SK-N-MC (cell line): ENCODE measurements around the gene DYNLT2.
A peak's percentile ranks its signal among the peaks of the same experiment; 100 is the strongest.

Experiments
- DNase-seq: peaks from one replicate; pipeline ENCODE4 v3.0.0-alpha.2; 2011; ENCODE audit warnings: low read depth, low spot score
- H3K27ac ChIP-seq: fragments of 200-600 bp; sonication (generic); 2 replicates; pipeline ENCODE4 v1.5.1; 2016; ENCODE audit warnings: mixed run types
- H3K36me3 ChIP-seq: fragments of 200-600 bp; sonication (generic); 2 replicates; pipeline ENCODE4 v1.6.1; 2017; ENCODE audit warnings: antibody characterized with exemption, low read length, mixed read lengths; ENCODE audit not compliant: insufficient read depth
- H3K4me3 ChIP-seq: fragments of 200-600 bp; sonication (generic); 2 replicates; pipeline ENCODE4 v1.5.1; 2016
- H3K9ac ChIP-seq: fragments of 200-600 bp; sonication (generic); 2 replicates; pipeline ENCODE4 v1.8.0; 2017; ENCODE audit warnings: mixed run types, mixed read lengths; ENCODE audit not compliant: insufficient read length
- H3K9me3 ChIP-seq: fragments of 200-600 bp; sonication (generic); 2 replicates; pipeline ENCODE4 v1.6.1; 2017; ENCODE audit warnings: low read depth, mild to moderate bottlenecking, antibody characterized with exemption, low read length, moderate library complexity, mixed read lengths
- EZH2 ChIP-seq: fragments of 200-600 bp; sonication (generic); IDR thresholded peaks from one replicate; pipeline ENCODE4 v1.6.1; 2017; ENCODE audit warnings: antibody characterized with exemption
- FOXP2 ChIP-seq: optimal IDR thresholded peaks from 2 replicates; pipeline ENCODE3; 2011; ENCODE audit warnings: mild to moderate bottlenecking, moderate library complexity; ENCODE audit not compliant: insufficient read depth; ENCODE audit errors: extremely low read length, control extremely low read depth
- POLR2AphosphoS5 ChIP-seq: IDR thresholded peaks from 2 replicates; pipeline ENCODE4 v1.6.1; 2012; ENCODE audit warnings: mild to moderate bottlenecking, low read depth, low read length, borderline replicate concordance

DYNLT2 gene

GRCh38 chr6:169725125-169726048, 26.0 kb downstream of the DYNLT2 start:
- no peaks in the 10 kb centered on the region for H3K36me3 ChIP-seq
- H3K4me3 ChIP-seq: peak overlapping the region; percentile 92
- peak overlapping the region; percentile 88 for H3K9ac ChIP-seq
- no peak for DNase-seq
- TF ChIP-seq EZH2 (no peak), POLR2AphosphoS5 (no peak), FOXP2 (no peak)
- no peaks in the 10 kb centered on the region for H3K9me3 ChIP-seq
- H3K27ac ChIP-seq: peak overlapping the region; percentile 62

DNA sequence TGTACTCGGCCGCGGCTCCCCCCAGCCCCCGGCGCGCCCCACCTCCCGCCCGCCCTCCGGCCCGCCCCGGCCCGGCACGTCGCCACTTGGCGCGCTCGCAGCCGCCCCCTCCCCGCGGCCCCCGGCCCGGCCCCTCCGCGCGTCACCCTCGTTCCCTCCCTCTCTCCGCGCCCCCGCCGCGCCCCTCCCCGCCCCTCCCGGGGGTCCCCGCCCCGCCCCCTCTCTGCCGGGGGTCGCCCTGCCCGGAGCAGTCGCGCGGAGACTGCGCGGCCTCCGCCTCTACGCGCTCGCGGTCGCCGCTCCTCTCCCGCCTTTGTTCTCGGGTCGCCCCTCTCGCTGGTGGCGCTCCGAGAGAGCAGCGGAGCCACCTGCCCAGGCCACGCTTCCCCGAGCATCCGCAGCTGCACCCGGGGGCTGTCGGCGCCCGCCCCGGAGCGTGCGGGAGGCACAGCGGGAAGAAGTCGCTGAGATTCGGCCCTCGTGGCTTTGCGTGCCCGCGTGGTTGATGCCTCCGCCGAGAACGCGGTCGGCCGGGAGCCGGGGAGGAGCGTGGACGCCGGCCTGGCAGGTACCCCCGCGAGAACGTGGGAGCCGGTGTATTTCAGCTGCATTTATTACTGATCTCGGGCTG, 26.8 kb downstream of the DYNLT2 start, which contains the start of gene PHF10:
Gene PHF10, minus strand, starts transcription at position 7 of the 631 bp plus-strand sequence. CDS start 569 bp downstream, outside the sequence.
- H3K9me3 ChIP-seq: no peaks in the 10 kb centered on the region
- H3K36me3 ChIP-seq: no peaks in the 10 kb centered on the region
- peak within 1 kb of the TSS; percentile 88 for H3K9ac ChIP-seq
- DNase-seq: no peak
- peak within 1 kb of the TSS; percentile 62 for H3K27ac ChIP-seq
- TF ChIP-seq FOXP2: no peak
- peak; percentile 94 for TF ChIP-seq POLR2AphosphoS5
- peak within 1 kb of the TSS; percentile 92 for H3K4me3 ChIP-seq

GRCh38 chr6:169723991-169724493, 27.3 kb downstream of the DYNLT2 start:
- Histone ChIP-seq H3K27ac (no peak overlapping the region), H3K9me3 (no peaks in the 10 kb centered on the region), H3K9ac (peak overlapping the region; percentile 60), H3K4me3 (peak overlapping the region; percentile 72), H3K36me3 (0 out of 2 replicates have a peak, but pooled peaks cover 5% of the 10 kb centered on the region)
- TF ChIP-seq POLR2AphosphoS5: no peak
- TF ChIP-seq FOXP2: no peak
- no peak for TF ChIP-seq EZH2
- no peak for DNase-seq

- peak overlapping the region; percentile 80 for H3K9ac ChIP-seq
- H3K36me3 ChIP-seq: 0 out of 2 replicates have a peak, but pooled peaks cover 8% of the 10 kb centered on the region
- H3K27ac ChIP-seq: peak overlapping the region; percentile 59; the same call in 1 of the 2 replicates
- no peak for TF ChIP-seq POLR2AphosphoS5
- TF ChIP-seq EZH2: no peak
- TF ChIP-seq FOXP2: no peak
- H3K9me3 ChIP-seq: no peaks in the 10 kb centered on the region
- H3K4me3 ChIP-seq: peak overlapping the region; percentile 91
- peak; percentile 37 for DNase-seq
These were observed 28.0 kb downstream of the DYNLT2 start for GRCh38 chr6:169723200-169723909.

GRCh38 chr6:169722362-169723199, 28.8 kb downstream of the DYNLT2 start:
- peak overlapping the region; percentile 91 for H3K4me3 ChIP-seq
- H3K36me3 ChIP-seq: 0 out of 2 replicates have a peak, but pooled peaks cover 12% of the 10 kb centered on the region
- H3K9me3 ChIP-seq: no peaks in the 10 kb centered on the region
- no peak for DNase-seq
- TF ChIP-seq POLR2AphosphoS5 (no peak), FOXP2 (no peak), EZH2 (no peak)
- H3K9ac ChIP-seq: peak overlapping the region; percentile 80
- peak overlapping the region; percentile 59; the same call in 1 of the 2 replicates for H3K27ac ChIP-seq

DNA sequence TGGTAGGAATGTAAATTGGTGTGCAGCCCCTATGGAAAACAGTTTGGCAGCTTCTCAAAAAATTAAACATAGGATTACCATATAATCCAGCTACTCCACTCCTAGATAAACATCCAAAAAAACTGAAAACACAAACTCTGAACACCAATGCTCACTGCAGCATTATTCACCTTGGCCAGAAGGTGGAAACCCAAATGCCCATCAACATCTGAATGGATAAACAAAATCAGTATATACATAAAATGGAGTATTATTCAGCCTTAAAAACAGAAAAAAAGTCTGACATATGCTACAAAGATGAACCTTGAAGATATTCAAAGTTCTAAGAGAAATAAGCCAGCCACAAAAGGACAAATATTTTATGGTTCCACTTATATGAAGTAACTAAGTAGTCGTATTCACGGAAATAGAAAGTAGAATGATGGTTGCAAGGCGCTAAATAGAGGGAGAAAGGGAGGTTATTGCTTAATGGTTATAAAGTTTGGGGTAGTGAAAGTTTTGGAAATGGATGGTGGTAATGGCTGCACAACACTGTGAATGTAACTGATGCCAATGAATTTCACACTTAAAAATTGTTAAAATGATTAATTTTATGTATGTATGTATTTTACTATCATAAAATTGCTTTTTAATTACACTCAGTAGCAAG, 31.0 kb downstream of the DYNLT2 start:
- Histone ChIP-seq H3K36me3 (peaks cover 32% of the 10 kb centered on the region), H3K4me3 (no peak overlapping the region), H3K27ac (no peak overlapping the region), H3K9ac (no peak overlapping the region), H3K9me3 (no peaks in the 10 kb centered on the region)
- TF ChIP-seq FOXP2 (no peak), EZH2 (no peak), POLR2AphosphoS5 (no peak)
- no peak for DNase-seq

GRCh38 chr6:169719117-169719516, 32.3 kb downstream of the DYNLT2 start:
- no peak overlapping the region for H3K9ac ChIP-seq
- no peaks in the 10 kb centered on the region for H3K9me3 ChIP-seq
- DNase-seq: no peak
- peaks cover 45% of the 10 kb centered on the region for H3K36me3 ChIP-seq
- H3K4me3 ChIP-seq: no peak overlapping the region
- H3K27ac ChIP-seq: no peak overlapping the region
- no peak for TF ChIP-seq POLR2AphosphoS5
- TF ChIP-seq EZH2: no peak
- no peak for TF ChIP-seq FOXP2

- TF ChIP-seq FOXP2: no peak
- TF ChIP-seq POLR2AphosphoS5: no peak
- TF ChIP-seq EZH2: no peak
- Histone ChIP-seq H3K27ac (no peak overlapping the region), H3K9ac (no peak overlapping the region), H3K4me3 (no peak overlapping the region), H3K9me3 (no peaks in the 10 kb centered on the region), H3K36me3 (peaks cover 76% of the 10 kb centered on the region)
- DNase-seq: no peak
These were observed 36.8 kb downstream of the DYNLT2 start for GRCh38 chr6:169714595-169714994.
